GM18858 (cell line): ENCODE data around the gene VSNL1.

Experiments
- ATAC-seq: cut with Tn5 transposase; IDR thresholded peaks from one replicate; pipeline ENCODE4 v1.9.1; 2021; ENCODE audit not compliant: unreplicated experiment

The VSNL1 gene

GRCh38 chr2:17540093-17540812 is at the start of gene VSNL1:
TSS of gene VSNL1 (plus strand) at chr2:17540696. CDS start at chr2:17592075, 51,379 bp downstream.
- ATAC-seq = no peak

DNA sequence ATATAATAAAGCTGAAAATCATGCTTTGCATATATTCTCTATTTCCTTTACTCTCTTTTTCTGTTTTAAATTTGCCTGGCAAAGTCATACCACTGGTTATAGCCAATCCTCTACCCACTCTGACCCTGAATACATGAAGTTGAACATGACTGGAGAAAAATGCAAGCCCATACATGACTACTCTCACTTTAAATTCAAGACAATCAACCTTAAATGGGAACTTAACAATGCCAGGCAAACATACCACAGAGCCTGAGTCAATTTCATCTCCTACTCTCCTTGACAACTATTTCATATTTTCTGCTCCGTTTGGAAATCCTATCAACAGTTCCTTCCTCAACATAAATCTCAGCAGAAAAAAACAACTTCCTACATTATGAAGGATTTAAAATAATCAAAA is 44.9 kb upstream of the VSNL1 start:
- no peak for ATAC-seq

GRCh38 chr2:17497718-17498117 is 42.8 kb upstream of the VSNL1 start:
- no peak for ATAC-seq

- ATAC-seq = no peak
Observed at GRCh38 chr2:17506736-17507616, 33.5 kb upstream of the VSNL1 start.

- peak; percentile 52 for ATAC-seq
Observed at GRCh38 chr2:17515652-17516051, 24.8 kb upstream of the VSNL1 start.

- peak; percentile 5 for ATAC-seq
Observed at GRCh38 chr2:17517481-17518211, 22.9 kb upstream of the VSNL1 start.

DNA sequence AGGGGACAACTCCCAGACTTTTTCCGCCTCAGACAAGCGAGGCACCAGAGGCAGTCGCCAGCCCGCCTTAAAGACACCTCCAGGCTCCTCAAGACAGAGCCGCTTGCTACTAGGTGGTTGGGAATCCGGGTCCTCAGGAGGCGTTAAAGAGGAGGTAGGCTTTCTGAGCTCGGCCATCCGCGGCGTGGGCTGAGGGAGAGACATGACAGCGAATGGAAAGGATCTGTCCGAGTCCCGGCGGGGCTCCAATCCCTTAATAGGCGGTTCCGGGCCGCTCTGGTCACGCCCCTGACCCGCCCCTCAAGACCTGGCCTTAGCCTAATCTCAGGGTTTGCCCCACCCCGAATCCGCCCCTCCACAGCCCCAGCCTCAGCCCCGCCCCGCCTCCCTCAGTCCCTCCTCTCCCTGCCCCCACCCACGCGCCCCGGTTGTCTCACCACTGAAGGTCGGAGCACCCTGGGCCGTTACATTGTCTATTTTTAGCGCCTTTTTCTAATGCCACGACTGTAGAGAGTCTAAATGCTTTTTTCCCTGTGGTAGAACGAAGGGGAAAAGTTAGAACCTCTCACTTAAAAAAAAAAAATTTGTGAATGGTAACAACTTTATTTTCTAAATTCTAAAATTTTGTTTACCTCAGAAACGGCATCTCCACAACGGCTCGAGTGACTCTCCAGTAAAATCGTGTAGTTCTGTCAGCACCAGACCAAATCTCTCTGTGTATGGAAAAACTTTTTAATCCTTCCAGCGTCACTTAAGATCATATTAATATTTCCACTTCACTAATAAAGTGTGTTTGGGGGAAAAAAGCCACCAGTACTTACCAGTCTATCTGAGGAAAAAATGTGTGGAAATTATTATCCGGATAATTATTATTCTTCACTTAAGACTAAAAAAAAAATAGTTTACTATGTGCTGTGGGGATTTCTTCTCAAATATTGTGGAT is 22.0 kb upstream of the VSNL1 start, which contains the start of gene RAD51AP2:
Gene RAD51AP2 (minus strand): TSS at position 229 of the 943 bp plus-strand sequence. CDS start 25 bp downstream, at position 204.
- ATAC-seq = peak; percentile 59

GRCh38 chr2:17519486-17519885 is 21.0 kb upstream of the VSNL1 start:
- ATAC-seq = no peak

DNA sequence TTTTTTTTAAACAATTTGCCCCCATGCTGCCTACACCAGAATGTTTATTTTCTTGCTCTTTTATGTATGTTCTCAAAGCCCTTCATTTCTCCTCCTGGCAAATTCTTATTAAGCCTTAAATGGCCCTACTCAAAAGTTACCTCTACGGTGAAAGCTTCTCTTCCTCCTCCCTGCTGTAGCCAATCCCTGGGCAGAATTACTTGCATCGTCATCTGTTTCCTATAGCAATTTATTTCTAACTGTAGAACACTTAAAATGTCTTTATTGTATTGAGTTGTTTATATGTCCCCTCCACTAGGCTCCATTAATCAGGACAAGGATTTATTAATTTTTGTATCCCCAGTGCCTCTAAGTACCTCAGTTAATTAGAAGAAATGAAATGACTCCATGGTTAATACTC is 19.7 kb upstream of the VSNL1 start:
- peak; percentile 34 for ATAC-seq

- no peak for ATAC-seq
Observed at GRCh38 chr2:17521621-17522020, 18.9 kb upstream of the VSNL1 start.

GRCh38 chr2:17522303-17522702 is 18.2 kb upstream of the VSNL1 start:
- no peak for ATAC-seq

GRCh38 chr2:17529771-17530170 is 10.7 kb upstream of the VSNL1 start:
- no peak for ATAC-seq

- no peak for ATAC-seq
Observed at GRCh38 chr2:17533546-17533945, 7.0 kb upstream of the VSNL1 start.

DNA sequence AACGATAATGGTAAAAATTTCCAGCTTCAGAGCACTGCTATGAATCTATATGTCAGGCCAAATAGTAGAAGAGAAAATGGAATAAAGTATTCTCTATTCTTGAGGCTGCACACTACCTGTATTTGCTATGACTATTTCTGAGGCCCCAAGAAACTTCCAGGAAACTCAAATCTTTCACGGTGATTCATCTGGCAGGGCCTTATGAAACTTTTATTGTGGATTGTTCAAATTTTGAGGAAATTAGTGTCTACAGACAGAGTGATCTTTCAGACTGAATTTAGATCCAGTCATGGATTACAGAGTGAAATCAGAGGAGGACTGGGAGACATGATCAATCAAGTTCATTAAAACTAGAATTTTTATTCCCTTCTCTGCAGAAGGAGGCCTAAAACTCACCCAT is 4.1 kb upstream of the VSNL1 start:
- no peak for ATAC-seq

- no peak for ATAC-seq
Observed at GRCh38 chr2:17538022-17538843, 2.3 kb upstream of the VSNL1 start.

DNA sequence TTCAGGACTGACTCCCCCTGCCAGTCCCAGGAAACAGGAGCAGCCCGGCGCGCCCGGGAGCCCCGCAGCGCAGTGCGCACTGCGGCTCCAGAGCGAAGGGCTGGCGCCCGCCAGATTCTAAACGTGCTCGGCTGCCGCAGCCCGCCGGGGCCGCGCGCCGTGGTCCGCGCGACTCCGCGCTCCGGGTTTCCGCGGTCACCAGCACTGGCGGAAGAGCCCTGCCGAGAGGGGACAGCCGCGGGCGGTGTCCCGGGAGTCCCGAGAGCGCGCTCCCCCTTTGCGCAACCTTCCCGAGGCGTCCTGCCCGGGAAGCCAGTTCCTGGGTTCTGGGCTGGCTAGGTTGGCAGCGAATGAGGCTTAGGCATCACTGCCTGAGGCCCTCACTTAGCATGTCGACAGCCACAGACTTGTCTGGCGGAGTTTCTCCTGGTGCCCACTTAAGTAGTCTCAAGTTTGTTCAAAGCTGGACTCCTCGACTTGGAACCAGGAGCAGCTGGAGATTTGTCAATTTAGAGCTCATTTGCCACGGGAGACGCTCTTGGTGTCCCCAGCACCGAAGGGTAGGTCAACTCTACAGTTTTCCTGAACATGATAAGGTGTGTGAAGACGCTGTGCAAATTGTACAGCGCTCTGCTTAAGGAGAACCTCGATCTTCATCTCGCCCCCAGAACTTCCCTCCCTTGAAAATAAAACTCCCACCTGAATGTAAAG is 1.5 kb upstream of the VSNL1 start:
- no peak for ATAC-seq

- ATAC-seq = no peak
Observed at GRCh38 chr2:17539611-17540092, 844 bp upstream of the VSNL1 start.

- no peak for ATAC-seq
Observed at GRCh38 chr2:17540813-17541530, 476 bp downstream of the VSNL1 start.
